H1 (cell line): ENCODE results near the gene PNO1. TPM values are rescaled to one million over a fixed set of nuclear protein-coding genes. Genes with fewer than 3 reads are reported as not detected.

ENCODE experiments used
- polyA plus RNA-seq, 7 experiments: library from polyadenylated mRNA; depleted of rRNA in 3 of 7; stranded (reverse) in 5 of 7; unstranded in 2 of 7; fragments of >200 nt in 5 of 7; fragments of 200-250 nt in 2 of 7; gene quantifications; 1 replicate in 5 of 7; 2 replicates in 1 of 7; 4 replicates in 1 of 7; pipeline versions ENCODE4 v1.2.1 to v1.2.3, GENCODE V29; 2011 to 2013; ENCODE audit warnings: missing spikeins in 2 of 7, mixed read lengths in 2 of 7
- total RNA-seq: library from RNA; stranded (reverse); fragmentation: NEBNext Ultra II Directional; extraction: Animal tissue kit (Norgen Biotek cat#: 25700); gene quantifications from 2 replicates; pipeline ENCODE4 v1.2.1, GENCODE V29; 2021
- TF ChIP-seq, protein P1 (sequence below): fragments of 300-600 bp; sonication (generic); IDR thresholded peaks from 2 replicates; pipeline ENCODE4 v1.7.1; 2012; ENCODE audit warnings: low read length, moderate library complexity, mild to moderate bottlenecking, inconsistent platforms; ENCODE audit not compliant: insufficient replicate concordance

The PNO1 gene
- total and polyA plus RNA-seq, 2 of the 8 experiments (the other 6 are each of a cell fraction or from before 2014, with no cell fraction given): 18.6 to 33.2 TPM

DNA sequence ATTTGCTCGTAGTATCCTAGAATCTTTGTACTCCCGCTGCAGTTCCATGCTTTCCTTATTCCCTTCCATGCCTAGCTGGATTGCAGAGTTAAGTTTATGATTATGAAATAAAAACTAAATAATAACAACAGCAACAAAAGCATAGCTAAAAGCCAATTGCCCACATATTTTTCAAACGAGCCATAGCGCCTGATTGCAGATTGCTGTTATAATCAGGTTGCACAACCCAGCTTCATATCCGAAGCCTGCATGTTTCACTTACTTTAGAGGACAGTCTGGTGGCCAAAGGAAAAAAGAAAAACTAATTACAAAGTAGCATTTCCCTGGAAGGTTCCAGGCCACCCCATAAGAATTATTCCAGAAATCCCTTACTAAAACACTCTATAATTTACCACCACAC, 31.9 kb upstream of the PNO1 start (continued):
- TF ChIP-seq, protein P1, sequence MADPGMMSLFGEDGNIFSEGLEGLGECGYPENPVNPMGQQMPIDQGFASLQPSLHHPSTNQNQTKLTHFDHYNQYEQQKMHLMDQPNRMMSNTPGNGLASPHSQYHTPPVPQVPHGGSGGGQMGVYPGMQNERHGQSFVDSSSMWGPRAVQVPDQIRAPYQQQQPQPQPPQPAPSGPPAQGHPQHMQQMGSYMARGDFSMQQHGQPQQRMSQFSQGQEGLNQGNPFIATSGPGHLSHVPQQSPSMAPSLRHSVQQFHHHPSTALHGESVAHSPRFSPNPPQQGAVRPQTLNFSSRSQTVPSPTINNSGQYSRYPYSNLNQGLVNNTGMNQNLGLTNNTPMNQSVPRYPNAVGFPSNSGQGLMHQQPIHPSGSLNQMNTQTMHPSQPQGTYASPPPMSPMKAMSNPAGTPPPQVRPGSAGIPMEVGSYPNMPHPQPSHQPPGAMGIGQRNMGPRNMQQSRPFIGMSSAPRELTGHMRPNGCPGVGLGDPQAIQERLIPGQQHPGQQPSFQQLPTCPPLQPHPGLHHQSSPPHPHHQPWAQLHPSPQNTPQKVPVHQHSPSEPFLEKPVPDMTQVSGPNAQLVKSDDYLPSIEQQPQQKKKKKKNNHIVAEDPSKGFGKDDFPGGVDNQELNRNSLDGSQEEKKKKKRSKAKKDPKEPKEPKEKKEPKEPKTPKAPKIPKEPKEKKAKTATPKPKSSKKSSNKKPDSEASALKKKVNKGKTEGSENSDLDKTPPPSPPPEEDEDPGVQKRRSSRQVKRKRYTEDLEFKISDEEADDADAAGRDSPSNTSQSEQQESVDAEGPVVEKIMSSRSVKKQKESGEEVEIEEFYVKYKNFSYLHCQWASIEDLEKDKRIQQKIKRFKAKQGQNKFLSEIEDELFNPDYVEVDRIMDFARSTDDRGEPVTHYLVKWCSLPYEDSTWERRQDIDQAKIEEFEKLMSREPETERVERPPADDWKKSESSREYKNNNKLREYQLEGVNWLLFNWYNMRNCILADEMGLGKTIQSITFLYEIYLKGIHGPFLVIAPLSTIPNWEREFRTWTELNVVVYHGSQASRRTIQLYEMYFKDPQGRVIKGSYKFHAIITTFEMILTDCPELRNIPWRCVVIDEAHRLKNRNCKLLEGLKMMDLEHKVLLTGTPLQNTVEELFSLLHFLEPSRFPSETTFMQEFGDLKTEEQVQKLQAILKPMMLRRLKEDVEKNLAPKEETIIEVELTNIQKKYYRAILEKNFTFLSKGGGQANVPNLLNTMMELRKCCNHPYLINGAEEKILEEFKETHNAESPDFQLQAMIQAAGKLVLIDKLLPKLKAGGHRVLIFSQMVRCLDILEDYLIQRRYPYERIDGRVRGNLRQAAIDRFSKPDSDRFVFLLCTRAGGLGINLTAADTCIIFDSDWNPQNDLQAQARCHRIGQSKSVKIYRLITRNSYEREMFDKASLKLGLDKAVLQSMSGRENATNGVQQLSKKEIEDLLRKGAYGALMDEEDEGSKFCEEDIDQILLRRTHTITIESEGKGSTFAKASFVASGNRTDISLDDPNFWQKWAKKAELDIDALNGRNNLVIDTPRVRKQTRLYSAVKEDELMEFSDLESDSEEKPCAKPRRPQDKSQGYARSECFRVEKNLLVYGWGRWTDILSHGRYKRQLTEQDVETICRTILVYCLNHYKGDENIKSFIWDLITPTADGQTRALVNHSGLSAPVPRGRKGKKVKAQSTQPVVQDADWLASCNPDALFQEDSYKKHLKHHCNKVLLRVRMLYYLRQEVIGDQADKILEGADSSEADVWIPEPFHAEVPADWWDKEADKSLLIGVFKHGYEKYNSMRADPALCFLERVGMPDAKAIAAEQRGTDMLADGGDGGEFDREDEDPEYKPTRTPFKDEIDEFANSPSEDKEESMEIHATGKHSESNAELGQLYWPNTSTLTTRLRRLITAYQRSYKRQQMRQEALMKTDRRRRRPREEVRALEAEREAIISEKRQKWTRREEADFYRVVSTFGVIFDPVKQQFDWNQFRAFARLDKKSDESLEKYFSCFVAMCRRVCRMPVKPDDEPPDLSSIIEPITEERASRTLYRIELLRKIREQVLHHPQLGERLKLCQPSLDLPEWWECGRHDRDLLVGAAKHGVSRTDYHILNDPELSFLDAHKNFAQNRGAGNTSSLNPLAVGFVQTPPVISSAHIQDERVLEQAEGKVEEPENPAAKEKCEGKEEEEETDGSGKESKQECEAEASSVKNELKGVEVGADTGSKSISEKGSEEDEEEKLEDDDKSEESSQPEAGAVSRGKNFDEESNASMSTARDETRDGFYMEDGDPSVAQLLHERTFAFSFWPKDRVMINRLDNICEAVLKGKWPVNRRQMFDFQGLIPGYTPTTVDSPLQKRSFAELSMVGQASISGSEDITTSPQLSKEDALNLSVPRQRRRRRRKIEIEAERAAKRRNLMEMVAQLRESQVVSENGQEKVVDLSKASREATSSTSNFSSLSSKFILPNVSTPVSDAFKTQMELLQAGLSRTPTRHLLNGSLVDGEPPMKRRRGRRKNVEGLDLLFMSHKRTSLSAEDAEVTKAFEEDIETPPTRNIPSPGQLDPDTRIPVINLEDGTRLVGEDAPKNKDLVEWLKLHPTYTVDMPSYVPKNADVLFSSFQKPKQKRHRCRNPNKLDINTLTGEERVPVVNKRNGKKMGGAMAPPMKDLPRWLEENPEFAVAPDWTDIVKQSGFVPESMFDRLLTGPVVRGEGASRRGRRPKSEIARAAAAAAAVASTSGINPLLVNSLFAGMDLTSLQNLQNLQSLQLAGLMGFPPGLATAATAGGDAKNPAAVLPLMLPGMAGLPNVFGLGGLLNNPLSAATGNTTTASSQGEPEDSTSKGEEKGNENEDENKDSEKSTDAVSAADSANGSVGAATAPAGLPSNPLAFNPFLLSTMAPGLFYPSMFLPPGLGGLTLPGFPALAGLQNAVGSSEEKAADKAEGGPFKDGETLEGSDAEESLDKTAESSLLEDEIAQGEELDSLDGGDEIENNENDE: no peak
